Urothelium cell line (cell line): Measurements from ENCODE around the gene MAPKAPK2.

ENCODE experiments used
- DNase-seq: peaks from one replicate; pipeline ENCODE4 v3.0.0; 2011; ENCODE audit warnings: low spot score, mixed read lengths
- FAIRE-seq: peaks from 2 replicates; lab custom pipeline; 2011; peaks lifted over from hg19 to GRCh38; lab: Jason Lieb, UNC

MAPKAPK2 gene

DNA sequence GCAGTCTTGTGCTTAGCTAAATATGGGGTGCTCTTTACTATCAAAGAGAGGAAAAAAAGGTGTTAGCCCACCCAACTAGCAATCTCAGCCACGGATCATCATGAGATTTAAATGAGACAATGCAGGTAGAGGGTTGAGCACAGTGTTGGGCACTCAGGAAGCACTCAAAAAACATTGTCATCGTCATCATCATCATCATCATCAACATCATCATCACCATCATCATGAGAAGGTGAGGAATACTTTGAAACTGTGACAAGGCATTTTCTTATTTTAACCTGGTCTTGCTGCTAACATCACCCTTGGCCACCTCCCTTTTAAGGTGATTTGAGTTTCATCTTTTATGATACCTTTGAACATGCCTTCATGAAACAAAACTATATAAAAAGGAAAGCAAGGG lies 3.3 kb upstream of the MAPKAPK2 start:
- DNase-seq (no peak), FAIRE-seq (no peak)

DNA sequence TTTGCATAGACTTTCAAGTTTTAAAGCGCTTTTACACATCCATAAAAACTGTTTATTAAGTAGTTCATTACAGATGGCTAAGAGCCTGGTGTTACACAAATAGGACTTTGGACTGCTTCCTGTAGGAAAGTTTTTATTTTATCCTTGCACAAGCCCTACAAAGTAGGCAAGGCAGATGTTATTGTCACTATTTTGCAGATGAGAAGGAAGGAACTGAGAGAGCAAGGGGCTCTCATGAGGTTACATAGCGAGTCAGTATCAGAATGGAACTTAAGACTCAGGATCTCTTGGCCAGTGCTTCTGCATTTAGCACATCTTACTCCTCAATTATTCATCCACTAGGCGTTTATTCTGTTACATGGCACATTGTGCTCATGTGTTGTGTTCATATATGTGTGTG lies 2.6 kb upstream of the MAPKAPK2 start:
- no peak for DNase-seq
- FAIRE-seq, result no peak

DNA sequence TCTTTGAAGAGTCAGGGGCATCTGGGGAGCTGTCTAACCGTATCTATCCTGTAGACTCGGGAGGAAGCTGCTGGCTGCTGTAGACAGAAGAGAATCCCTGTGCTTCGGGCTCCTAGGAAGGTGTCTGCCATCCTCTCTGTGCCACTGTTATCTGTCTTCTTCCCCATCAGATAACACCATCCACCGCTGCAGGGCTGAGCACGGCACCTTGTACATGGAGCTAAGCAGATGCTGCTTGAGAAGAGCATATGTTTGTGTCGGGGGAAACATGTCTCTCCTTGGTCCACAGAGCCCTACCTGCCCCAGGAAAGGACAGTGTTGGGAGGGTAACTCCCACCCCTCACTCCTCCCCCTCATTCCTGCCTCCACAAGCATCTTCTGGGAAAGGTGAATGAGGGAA lies 1.4 kb upstream of the MAPKAPK2 start:
- FAIRE-seq (no peak), DNase-seq (no peak)

DNA sequence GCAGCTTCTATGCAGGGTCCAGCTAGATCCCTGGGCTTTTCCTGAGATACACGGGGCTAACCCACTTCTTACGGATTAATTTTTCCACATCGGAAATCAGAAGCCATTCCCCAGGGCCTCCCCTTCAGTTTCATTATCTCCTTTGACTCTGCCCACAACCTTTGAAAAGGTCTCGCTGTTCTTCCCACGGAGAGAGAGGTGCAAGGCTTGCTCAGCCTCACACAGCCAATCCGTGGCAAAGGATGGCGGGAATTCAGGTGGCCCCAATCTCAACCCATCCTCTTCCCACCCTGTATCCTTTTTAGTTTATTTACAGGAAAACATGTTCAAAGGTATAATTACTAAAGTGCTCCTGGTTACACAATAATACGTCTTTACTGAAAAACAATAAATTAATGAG lies 702 bp upstream of the MAPKAPK2 start:
- FAIRE-seq (no peak), DNase-seq (no peak)

DNA sequence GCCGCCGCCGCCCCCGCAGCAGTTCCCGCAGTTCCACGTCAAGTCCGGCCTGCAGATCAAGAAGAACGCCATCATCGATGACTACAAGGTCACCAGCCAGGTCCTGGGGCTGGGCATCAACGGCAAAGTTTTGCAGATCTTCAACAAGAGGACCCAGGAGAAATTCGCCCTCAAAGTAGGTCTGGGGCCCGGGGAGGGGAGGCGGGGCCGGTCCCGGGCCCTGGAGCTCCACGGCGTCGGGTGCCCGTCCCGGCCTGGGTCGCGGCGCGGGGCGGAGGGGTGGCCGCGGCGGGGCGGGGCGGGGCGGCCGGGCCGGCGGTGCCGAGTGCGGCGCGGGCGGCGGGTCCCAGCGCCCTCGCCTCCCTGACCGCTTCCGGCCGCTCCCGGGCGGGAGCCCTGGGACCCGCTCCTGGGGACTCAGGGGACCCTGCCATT lies 646 bp downstream of the MAPKAPK2 start:
- FAIRE-seq (no peak), DNase-seq (peak; percentile 64)

DNA sequence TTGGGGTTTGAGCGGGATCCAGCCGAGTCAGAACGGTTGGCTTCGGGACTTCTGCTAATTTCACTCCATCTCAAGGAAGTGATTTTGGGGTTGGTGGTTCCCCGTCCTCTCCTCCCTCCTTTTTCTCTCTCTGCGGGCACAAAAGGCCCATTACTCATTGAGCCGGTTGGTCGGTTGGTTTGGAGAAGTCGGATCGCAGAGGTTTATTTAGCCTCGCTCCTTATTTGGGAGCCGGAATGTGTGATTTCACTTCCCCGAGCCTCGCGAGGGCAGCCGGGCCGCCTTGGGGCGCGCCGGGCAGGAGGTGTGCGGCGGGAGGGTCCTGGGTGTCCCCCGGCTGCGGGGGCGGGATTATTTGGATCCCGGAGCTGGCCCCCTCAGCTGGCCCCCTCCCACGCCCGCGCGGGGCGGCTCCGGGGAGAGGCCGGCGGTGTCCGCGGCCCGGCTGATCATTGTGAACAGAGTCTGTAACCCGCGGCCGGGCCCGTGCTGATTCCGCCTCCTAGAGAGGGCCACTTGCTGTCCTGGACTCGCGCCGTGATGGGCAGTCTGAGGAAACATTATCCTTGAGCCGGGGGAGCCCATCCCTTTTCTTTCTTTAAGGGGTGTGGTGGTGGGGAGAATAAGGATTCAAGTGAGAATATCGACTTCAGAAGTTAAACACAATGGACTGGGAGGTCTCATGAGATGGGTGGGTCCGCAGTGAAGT lies 1.2 kb downstream of the MAPKAPK2 start:
- DNase-seq (peak; percentile 59), FAIRE-seq (no peak)

DNA sequence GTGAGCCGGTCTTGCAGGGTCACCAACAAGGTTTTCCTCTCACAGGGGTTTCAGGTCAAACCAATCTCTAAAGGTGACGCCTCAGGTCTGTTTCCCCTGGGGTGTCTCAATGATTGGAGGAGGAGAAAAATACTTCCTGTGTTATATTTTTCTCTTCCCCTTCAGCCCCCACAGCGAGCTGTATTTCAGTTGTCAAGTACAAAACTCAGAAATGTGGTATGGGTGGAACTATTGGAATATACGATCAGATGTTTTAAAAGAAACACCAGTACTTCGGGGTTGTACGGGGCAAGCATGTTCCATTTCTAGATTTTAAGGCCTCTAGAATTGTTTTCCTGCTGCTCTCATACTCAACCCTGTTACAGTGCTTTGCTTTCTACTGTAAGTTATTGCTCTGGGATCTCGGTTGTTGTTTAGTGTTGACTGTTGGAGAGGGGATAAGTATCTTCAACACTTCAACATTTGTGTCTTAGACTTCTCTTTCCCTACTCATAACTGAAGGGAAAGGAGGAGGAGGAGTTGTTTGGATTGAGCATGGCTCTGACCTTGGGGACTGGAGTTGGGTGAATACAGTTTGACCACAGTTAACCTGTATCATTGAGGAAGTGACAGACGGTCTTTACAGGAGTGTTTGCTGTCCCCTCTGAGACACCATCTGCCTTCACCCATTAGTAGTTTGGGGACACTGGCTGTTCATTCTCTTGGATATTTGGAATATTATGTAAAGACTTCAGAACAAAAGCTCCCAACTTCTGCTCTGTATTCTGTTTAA lies 2.0 kb downstream of the MAPKAPK2 start:
- DNase-seq (no peak), FAIRE-seq (no peak)

DNA sequence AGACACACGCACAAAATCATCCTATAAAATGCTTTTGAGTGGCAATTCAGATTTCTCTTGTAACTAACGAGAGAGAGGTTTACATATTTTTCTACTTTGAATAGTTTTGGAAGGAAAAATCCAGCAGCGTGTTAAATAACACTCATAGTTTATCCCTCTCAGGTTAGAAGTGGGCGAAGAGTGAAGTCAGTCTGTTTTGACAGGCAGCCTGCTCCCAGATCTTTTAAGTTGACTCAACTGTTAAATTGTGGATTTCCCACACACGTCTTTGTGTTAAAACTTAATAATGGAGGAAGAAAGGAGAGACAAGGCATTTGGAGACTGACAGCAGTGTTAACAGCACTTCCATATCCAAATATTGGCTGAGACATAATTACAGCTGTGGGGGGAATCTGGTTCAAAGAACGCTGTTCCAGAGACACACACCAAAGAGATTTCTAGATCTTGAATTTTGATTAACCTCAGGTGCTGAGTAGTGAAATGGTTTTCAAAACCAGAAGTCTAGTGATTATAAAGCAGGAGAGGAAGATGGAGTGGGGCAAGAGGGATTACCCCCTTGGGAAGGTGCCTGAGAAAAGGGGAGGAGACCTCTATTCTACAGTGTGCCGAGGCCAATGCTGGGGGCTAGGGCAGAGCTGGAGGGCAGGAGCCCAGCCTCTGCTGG lies 2.7 kb downstream of the MAPKAPK2 start:
- FAIRE-seq (no peak), DNase-seq (no peak)

DNA sequence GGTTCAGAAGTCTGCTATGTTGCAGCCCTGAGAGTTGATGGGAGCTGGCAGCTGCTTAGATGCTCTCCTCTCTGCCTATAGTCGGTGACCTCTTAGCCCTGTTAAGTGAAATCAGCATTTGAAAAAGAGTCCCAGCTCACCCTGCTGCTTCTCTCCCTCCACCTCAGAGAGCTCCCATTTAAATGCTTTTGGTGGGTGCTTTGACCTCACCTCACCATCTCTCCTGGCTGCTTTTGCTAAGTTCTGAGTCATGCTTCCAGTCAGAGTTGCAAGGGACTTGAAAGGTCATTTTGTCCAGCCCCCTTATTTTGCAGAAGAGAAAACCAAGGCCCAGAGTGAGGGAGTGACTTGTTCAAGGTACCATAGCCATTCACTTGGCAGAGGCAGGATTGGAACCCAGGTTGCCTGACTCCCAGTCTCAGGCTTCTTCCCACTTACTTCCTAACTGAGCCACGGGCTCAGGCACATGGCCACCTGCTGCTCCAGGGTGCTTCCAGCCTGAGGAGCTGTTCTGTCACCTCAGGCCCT lies 3.3 kb downstream of the MAPKAPK2 start:
- FAIRE-seq (no peak), DNase-seq (no peak)

DNA sequence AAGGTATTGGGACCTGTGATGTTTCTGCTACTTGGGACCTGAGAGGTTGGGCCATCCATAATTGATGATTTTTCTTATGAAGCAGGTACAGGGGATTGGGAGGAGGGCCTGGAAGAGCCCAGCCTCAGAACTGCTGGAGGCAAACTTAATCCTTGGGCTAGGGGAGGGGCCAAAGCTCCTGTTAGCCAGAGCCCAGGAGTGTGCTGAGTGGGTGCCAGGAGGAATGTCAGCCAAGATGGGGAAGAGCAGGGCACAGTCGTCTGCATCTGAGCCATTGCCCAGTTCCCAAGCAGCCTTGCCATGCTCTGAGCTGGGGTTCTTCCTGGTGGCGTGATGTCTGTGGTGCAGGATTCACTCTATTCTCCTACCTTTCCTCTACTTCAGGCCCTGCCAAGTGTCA lies 5.8 kb downstream of the MAPKAPK2 start:
- DNase-seq (no peak), FAIRE-seq (no peak)

DNA sequence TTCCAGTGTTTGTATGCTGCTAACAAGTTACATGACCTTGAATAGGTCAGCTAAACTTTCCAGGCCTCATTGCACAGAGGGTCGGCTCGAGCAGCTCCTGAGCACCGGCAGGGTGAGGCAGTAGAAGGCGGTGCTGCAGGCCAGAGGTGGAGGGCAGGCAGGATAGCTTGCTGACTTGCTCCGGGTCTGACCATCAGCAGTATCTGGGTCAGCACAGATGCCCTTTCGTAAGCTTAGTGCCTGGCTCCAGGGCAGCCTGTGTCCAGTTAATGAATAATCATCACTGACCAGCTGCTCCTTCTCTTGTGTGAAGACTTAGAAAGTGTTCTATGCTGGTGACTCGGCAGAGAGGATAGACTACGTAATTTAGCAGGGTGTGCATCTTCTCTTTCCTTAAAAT lies 6.9 kb downstream of the MAPKAPK2 start:
- DNase-seq, result no peak
- no peak for FAIRE-seq

DNA sequence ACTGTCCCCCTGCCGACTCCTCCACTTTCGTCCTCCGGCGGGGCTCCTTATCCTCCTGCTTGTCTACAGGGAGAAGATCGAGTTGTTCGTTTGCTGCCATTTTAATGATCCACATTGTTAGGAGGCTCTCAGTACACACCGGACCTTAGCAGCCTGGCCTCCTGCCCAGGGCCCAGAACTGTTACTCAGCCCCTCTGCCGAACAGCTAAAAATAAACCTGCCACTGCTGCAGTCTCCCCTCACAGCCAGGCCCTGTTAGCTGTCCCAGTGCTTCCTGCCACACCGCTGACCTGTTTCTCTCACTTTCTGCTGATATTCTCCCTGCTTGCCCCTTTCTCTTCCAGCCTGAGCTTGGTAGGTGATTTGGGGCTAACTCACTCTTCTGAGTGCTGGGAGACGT lies 8.3 kb downstream of the MAPKAPK2 start:
- DNase-seq, result no peak
- no peak for FAIRE-seq

DNA sequence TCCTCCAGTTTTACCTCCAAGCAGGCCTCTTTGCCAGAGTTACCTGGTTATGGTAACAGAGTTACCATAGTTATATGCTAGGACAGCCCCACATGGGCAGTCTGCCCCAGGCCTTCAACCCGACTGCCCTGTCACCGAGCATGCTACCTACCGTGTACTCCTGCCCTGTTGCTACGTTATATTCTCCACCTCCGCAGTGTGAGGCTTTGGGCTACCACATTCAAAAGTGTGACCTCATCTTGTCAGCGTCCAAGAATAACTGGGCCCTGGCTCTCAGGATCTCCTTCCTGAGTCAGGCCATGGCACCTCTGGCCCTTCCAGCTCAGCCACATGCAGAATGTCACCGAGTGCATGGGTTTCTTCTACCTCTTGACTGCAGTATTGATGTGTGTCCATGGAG lies 8.9 kb downstream of the MAPKAPK2 start:
- DNase-seq (no peak), FAIRE-seq (no peak)

DNA sequence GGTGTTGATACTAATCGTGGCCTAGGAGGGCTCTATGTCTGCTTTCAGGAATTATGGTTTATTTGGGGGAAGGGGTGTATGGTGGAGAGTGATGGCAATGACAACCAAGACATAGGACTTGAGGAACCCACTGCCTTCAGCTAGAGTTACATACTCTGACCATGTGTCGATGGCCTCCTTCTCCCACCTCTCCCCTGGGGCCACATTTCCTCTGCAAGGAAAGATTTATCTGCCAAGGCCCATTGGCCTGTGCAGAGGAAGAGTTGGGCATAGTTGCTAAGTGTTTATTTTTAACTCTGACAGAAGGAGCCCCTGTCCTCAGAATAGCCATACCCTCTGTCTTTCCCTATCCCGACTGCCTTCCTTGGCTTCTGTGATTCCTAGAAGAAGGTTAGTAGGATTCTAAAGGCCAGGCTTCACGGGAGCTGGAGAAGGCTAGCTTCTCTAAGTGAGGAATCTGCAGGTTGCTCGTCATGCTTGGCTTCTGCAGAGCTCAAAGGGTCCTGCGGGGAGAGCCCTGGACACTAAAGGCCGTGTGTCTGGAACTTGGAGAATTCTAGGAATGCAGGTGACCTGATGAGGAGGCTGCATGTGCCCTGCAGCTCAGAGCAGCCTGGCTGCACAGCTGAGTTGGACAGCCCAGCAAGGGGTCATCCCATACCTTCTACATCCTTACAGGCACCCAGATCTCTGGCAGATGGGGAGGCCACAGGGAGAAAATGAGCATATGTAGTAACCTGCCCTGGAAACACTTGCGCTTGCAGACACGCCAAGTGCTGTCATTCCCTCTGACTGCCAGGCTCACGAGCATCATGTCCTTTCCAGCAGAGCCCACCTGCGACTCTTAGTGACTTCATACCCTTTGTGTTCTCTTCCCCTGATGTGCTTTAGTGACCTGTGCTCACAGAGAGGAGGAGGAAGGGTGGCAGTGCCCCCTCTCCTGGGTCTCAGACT lies 9.7 kb downstream of the MAPKAPK2 start:
- DNase-seq, result no peak
- FAIRE-seq, result no peak

DNA sequence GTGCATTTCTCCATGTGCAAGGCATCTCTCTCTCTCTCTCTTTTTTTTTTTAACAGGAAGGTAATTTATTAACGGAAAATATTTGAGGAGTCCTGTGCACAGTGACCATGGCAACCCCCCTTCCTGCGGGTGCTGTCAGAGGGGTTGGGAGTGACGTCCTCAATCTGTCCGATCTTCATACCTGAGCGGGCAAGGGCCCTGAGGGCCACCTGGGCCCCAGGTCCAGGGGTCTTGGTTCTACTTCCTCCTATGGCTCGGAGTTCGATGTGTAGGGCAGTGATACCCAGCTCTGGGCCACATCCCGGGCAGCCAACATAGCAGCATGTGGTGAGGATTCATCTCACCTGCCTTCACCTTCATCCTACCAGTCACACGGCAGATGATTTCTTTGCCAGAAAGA lies 11.0 kb downstream of the MAPKAPK2 start:
- FAIRE-seq, result no peak
- no peak for DNase-seq

DNA sequence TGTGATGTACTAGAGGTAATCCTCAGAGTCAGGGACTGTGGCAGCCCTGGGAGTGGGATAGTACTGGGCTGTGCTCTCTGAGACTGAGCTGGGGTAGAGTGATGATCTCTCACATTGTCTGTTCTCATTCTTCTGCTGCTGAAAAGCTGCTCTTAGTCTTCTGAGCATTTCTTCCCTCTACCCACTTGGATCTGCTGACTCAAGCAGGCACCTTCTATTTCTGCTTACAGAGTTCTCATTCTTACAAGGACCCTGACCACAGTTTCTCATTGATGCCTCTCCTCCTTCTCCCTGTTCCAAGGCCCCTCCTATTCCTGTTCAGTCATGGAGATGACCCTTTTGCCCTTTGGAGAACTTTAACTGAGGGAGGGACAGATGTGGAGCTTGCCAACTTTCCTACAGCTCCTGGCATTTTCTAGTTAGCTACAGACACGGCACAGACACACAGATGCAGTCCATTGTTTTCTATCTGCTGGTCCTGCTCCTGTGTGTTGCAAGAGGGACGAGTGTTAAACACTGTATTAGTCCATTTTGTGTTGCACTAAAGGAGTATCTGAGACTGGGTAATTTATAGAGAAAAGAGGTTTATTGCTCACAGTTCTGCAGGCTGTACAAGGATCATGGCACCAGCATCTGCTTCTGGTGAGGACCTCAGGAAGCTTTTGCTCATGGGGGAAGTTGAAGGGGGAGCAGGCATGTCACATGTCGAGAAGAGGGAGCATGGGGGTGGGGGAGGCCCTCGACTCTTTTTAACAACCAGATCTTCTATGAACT lies 12.3 kb downstream of the MAPKAPK2 start:
- no peak for DNase-seq
- no peak for FAIRE-seq

DNA sequence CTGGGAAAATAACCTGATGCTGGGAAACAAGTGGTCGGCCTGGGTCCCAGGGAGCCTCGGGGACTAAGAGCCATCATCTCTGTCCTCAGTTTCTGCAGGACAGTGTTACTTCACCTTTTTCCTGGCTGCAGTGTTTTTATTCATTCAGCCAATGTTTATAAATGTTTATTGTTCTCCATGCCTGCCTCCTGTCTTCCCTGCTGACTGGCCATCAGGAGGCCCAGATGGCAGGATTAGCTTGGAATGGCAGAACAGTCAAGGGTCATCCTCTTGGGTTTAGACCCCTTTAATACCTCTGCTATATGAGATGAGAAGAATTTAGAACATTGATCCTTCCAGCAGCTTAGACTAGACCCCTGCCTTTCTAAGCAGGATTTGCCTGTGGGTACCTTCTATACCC lies 13.3 kb downstream of the MAPKAPK2 start:
- no peak for FAIRE-seq
- no peak for DNase-seq

DNA sequence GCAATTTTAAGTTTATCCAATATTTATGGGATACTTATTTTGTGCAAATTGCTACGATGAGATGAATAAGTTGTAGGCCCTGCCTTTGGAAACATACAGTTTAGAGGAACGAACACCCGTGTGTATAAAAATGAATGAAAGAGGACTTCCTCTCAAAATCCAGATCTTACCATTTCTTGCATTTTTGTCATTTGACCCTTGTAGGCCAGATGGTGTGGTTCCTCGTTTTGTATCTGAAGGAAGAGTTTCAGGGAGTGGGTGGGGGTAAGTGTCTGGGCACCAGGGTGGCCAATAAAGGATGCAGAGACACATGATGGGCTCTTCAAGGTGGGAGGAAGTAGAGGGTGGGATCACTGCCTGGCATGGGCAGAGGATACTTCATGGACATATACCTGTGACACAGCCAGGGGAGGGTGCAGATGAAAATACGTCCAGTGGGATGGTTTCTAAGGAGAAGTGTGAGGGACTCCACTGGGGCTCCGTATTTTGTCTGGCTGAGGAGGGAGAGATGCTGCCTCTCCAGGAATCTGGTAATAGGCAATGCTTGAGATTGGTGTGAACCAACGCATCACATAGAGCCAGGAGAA lies 14.4 kb downstream of the MAPKAPK2 start:
- DNase-seq, result no peak
- FAIRE-seq, result no peak

DNA sequence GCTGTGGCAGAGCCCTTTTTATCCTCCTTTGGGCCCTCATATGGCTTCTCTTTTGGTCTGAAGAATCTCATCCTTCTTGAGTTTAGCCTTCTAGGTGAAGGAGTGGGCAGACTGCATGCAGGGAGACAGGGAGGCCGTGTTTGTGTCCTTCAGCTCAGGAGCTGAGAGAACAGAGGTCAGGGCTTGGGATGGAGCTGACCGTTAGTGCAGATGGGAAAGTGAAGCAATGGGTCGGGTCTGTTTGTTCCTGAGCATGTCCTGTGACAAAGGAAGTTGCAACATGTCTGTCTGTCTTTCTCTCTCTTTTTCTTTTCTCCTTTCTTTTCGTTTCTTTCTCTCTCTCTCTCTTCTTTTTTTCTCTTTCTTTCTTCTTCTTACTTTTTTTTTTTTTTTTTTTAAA lies 14.9 kb downstream of the MAPKAPK2 start:
- FAIRE-seq, result no peak
- no peak for DNase-seq
